PC-3 (cell line): ENCODE data around the gene SORD.

ENCODE experiments used
- EZH2 ChIP-seq: fragments of 300-600 bp; sonication (generic); IDR thresholded peaks from one replicate; pipeline ENCODE4 v1.6.1; 2017; ENCODE audit warnings: antibody characterized with exemption, mild to moderate bottlenecking, low read length; ENCODE audit not compliant: unreplicated experiment
- TF ChIP-seq, protein P1 (sequence below): fragments of 300-600 bp; sonication (generic); conservative IDR thresholded peaks from 2 replicates; pipeline ENCODE4 v1.5.1; 2017; ENCODE audit warnings: antibody characterized with exemption, low read depth, mild to moderate bottlenecking, low read length

DNA sequence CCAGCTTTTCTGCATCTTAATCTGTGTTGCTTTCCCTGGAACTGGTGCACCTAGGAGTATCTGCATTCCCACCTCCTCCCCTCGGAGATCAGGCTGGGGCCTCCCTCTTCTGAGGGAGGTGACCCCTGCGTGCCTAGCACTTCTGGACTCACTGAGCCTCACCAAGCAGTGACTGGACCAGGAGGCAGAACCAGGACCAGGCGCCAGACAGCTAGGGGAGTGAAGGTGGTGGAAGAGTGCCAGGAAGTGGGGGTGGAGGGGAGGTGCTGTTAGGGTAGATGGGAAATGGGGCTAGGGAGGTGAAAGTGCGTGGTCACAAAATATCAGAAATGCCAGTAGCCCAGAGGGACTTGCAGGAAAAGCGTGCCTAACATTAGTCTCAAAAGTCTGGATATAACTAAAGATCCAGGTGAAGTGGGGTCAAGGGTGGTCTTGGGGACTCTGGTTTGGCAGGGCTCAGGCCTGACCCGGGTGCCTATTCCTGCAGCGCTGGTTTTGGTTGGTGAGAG, 92.4 kb downstream of the SORD start:
- TF ChIP-seq, protein P1, sequence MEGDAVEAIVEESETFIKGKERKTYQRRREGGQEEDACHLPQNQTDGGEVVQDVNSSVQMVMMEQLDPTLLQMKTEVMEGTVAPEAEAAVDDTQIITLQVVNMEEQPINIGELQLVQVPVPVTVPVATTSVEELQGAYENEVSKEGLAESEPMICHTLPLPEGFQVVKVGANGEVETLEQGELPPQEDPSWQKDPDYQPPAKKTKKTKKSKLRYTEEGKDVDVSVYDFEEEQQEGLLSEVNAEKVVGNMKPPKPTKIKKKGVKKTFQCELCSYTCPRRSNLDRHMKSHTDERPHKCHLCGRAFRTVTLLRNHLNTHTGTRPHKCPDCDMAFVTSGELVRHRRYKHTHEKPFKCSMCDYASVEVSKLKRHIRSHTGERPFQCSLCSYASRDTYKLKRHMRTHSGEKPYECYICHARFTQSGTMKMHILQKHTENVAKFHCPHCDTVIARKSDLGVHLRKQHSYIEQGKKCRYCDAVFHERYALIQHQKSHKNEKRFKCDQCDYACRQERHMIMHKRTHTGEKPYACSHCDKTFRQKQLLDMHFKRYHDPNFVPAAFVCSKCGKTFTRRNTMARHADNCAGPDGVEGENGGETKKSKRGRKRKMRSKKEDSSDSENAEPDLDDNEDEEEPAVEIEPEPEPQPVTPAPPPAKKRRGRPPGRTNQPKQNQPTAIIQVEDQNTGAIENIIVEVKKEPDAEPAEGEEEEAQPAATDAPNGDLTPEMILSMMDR, result no peak
- no peak for TF ChIP-seq EZH2
